Neuronal stem cell (in vitro differentiated cells): ENCODE measurements around the gene CARMIL1.

Source experiments
- DNase-seq: peaks from one replicate; pipeline ENCODE4 v3.0.0-alpha.2; 2013; ENCODE audit warnings: low spot score
- H2AFZ ChIP-seq: one replicate; pipeline ENCODE4 v1.6.1; 2013; ENCODE audit warnings: mild to moderate bottlenecking, low read length, inconsistent platforms
- H2AK5ac ChIP-seq: 2 replicates; pipeline ENCODE4 v1.6.1; 2013; ENCODE audit warnings: low read depth, mild to moderate bottlenecking, inconsistent platforms, low read length, moderate library complexity, mixed read lengths
- H2BK120ac ChIP-seq: 2 replicates; pipeline ENCODE4 v1.6.1; 2013; ENCODE audit warnings: low read depth, mild to moderate bottlenecking, inconsistent platforms, low read length, moderate library complexity, mixed read lengths
- H2BK12ac ChIP-seq: one replicate; pipeline ENCODE4 v1.6.1; 2013; ENCODE audit warnings: low read length, inconsistent platforms
- H2BK15ac ChIP-seq: 2 replicates; pipeline ENCODE4 v1.6.1; 2013; ENCODE audit warnings: mild to moderate bottlenecking, low read length, inconsistent platforms, mixed read lengths
- H2BK5ac ChIP-seq: one replicate; pipeline ENCODE4 v1.6.1; 2013; ENCODE audit warnings: inconsistent platforms, mild to moderate bottlenecking, low read length, moderate library complexity
- H3K14ac ChIP-seq: one replicate; pipeline ENCODE4 v1.6.1; 2013; ENCODE audit warnings: low read length, inconsistent platforms
- H3K18ac ChIP-seq: 2 replicates; pipeline ENCODE4 v1.6.1; 2013; ENCODE audit warnings: low read length, inconsistent platforms
- H3K23ac ChIP-seq: 2 replicates; pipeline ENCODE4 v1.6.1; 2013; ENCODE audit warnings: low read depth, mild to moderate bottlenecking, mixed read lengths, low read length, inconsistent platforms; ENCODE audit not compliant: poor library complexity
- H3K27ac ChIP-seq: replicated peaks from 3 replicates; pipeline ENCODE4 v1.5.1; 2013; ENCODE audit warnings: low read length, inconsistent platforms
- H3K27me3 ChIP-seq, 3 experiments: 2 replicates each; pipeline ENCODE4 v1.6.1; 2013; ENCODE audit warnings: low read length in 3 of 3, mild to moderate bottlenecking in 2 of 3, inconsistent platforms in 1 of 3, low read depth in 1 of 3, mixed read lengths in 1 of 3, moderate library complexity in 1 of 3; ENCODE audit not compliant: control insufficient read depth in 3 of 3, insufficient read depth in 3 of 3
- H3K36me3 ChIP-seq, 2 donors: replicated peaks in 1 of 2; 2 replicates each; pipeline ENCODE4 v1.6.1; 2013; ENCODE audit warnings: low read length in 2 of 2; ENCODE audit not compliant: control insufficient read depth in 2 of 2, insufficient read depth in 2 of 2
- H3K4ac ChIP-seq: 2 replicates; pipeline ENCODE4 v1.6.1; 2013; ENCODE audit warnings: inconsistent platforms, mild to moderate bottlenecking, low read length, moderate library complexity
- H3K4me1 ChIP-seq, 2 donors: 1 replicate in 1 of 2; 2 replicates in 1 of 2; pipeline ENCODE4 v1.6.1; 2013; ENCODE audit warnings: low read length in 2 of 2, low read depth in 1 of 2; ENCODE audit not compliant: control insufficient read depth in 2 of 2, insufficient read depth in 1 of 2
- H3K4me2 ChIP-seq: one replicate; pipeline ENCODE4 v1.6.1; 2013; ENCODE audit warnings: mild to moderate bottlenecking, low read length, inconsistent platforms; ENCODE audit not compliant: insufficient read depth, poor library complexity, severe bottlenecking
- H3K4me3 ChIP-seq, 2 donors: 2 replicates each; pipeline ENCODE4 v1.5.1; 2013; ENCODE audit warnings: low read length in 2 of 2, mild to moderate bottlenecking in 2 of 2, inconsistent platforms in 1 of 2, moderate library complexity in 1 of 2
- H3K79me1 ChIP-seq: one replicate; pipeline ENCODE4 v1.6.1; 2013; ENCODE audit warnings: low read depth, mild to moderate bottlenecking, inconsistent platforms, low read length, moderate library complexity
- H3K9ac ChIP-seq: one replicate; pipeline ENCODE4 v1.6.1; 2013; ENCODE audit warnings: mild to moderate bottlenecking, low read depth, low read length, inconsistent platforms; ENCODE audit not compliant: poor library complexity
- H3K9me3 ChIP-seq, 2 donors: replicated peaks in 1 of 2; 2 replicates each; pipeline versions ENCODE3 to v1.6.1; 2013; ENCODE audit warnings: low read length in 2 of 2, mild to moderate bottlenecking in 2 of 2, inconsistent platforms in 1 of 2, low read depth in 1 of 2, mixed read lengths in 1 of 2, moderate library complexity in 1 of 2; ENCODE audit not compliant: control insufficient read depth in 2 of 2, insufficient read depth in 1 of 2
- H4K8ac ChIP-seq: one replicate; pipeline ENCODE4 v1.6.1; 2013; ENCODE audit warnings: low read depth, mild to moderate bottlenecking, inconsistent platforms, low read length, moderate library complexity
- H4K91ac ChIP-seq: one replicate; pipeline ENCODE4 v1.6.1; 2013; ENCODE audit warnings: low read length, low read depth, mild to moderate bottlenecking, inconsistent platforms; ENCODE audit not compliant: poor library complexity
- WGBS, 2 donors: extraction: QIAGEN DNeasy Blood & Tissue Kit; methylation state at CpG; one replicate each; pipeline ENCODE4 v1.1.7; 2013; ENCODE audit warnings: missing lambda C conversion rate in 2 of 2, mixed read lengths in 1 of 2; ENCODE audit not compliant: insufficient read length in 2 of 2, insufficient replicate concordance in 1 of 2; ENCODE audit errors: extremely low coverage in 2 of 2; 5-methylcytosine and 5-hydroxymethylcytosine counted together

Gene CARMIL1

DNA sequence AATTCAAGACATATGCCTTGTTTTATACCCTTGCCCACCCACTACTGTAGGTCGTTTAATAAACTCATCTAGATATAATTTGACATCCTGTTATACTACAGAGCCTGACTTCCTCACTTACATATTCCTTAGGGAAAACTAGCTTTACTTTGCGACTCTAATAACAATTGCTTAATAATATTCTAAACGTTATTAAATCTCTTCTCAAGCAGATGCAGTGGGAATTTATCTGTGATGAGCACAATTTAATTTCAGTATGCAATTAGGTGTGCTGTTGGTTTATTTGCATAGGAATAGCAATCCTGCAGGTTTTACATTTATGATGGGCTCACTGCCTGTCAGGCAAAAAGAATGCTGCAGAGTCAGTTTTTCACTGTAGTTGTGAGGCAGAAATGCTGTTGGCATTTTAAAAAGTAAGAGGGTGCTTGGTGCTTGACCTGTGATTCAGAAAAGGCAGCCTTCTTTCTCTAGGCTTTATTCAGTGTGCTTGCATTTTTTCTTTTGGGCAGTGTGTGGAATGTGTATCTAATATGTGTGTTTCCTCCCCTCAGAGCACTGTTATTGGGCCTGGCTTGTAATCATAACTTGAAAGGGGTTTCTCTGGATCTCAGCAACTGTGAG, 220.6 kb downstream of the CARMIL1 start:
- no peak overlapping the region for H2BK12ac ChIP-seq
- H3K4me3 ChIP-seq: no peak overlapping the region
- no peak overlapping the region for H3K4ac ChIP-seq
- H2BK15ac ChIP-seq: no peak overlapping the region
- no peak overlapping the region for H3K23ac ChIP-seq
- peaks cover 3 to 22% of the 10 kb centered on the region in 2 donors for H3K4me1 ChIP-seq
- no CpG with 5 or more reads among the region's 3 CpGs for WGBS, 2 donors
- H3K27me3 ChIP-seq: no peaks in the 10 kb centered on the region
- no peak for DNase-seq
- no peak overlapping the region for H3K18ac ChIP-seq
- no peak overlapping the region for H3K27ac ChIP-seq
- H3K9me3 ChIP-seq: no peaks in the 10 kb centered on the region
- no peak overlapping the region for H3K4me2 ChIP-seq
- no peaks in the 10 kb centered on the region for H3K79me1 ChIP-seq
- H4K8ac ChIP-seq: no peak overlapping the region
- H2BK120ac ChIP-seq: no peak overlapping the region
- no peak overlapping the region for H3K14ac ChIP-seq
- H3K36me3 ChIP-seq: no peaks in the 10 kb centered on the region
- H3K9ac ChIP-seq: no peak overlapping the region
- H2AK5ac ChIP-seq: no peak overlapping the region
- no peak overlapping the region for H2BK5ac ChIP-seq
- peak overlapping the region; percentile 15 for H2AFZ ChIP-seq
- H4K91ac ChIP-seq: no peak overlapping the region

GRCh38 chr6:25503686-25504085, 224.5 kb downstream of the CARMIL1 start:
- Histone ChIP-seq H2AFZ (no peak overlapping the region), H3K23ac (no peak overlapping the region), H3K4me2 (no peak overlapping the region), H3K4ac (no peak overlapping the region), H3K14ac (no peak overlapping the region), H3K18ac (no peak overlapping the region), H3K27me3 (no peaks in the 10 kb centered on the region), H2BK15ac (no peak overlapping the region), H2AK5ac (no peak overlapping the region), H3K36me3 (no peaks in the 10 kb centered on the region), H3K9me3 (no peaks in the 10 kb centered on the region), H4K8ac (no peak overlapping the region), H3K9ac (no peak overlapping the region), H3K27ac (no peak overlapping the region), H3K79me1 (no peaks in the 10 kb centered on the region), H4K91ac (no peak overlapping the region), H2BK12ac (no peak overlapping the region), H3K4me3 (no peak overlapping the region), H2BK120ac (no peak overlapping the region), H3K4me1 (peaks cover 2 to 15% of the 10 kb centered on the region in 2 donors), H2BK5ac (no peak overlapping the region)
- DNase-seq: no peak
- WGBS, 2 donors: no CpG with 5 or more reads among the region's 6 CpGs

GRCh38 chr6:25504661-25505060, 225.5 kb downstream of the CARMIL1 start:
- Histone ChIP-seq H2BK120ac (no peak overlapping the region), H2BK12ac (no peak overlapping the region), H3K36me3 (no peaks in the 10 kb centered on the region), H3K79me1 (no peaks in the 10 kb centered on the region), H2AFZ (no peak overlapping the region), H3K4me2 (no peak overlapping the region), H3K4me3 (no peak overlapping the region), H3K18ac (no peak overlapping the region), H3K23ac (no peak overlapping the region), H2AK5ac (no peak overlapping the region), H3K9me3 (no peaks in the 10 kb centered on the region), H2BK15ac (no peak overlapping the region), H4K8ac (no peak overlapping the region), H3K27me3 (no peaks in the 10 kb centered on the region), H3K4ac (no peak overlapping the region), H3K4me1 (peaks cover 2 to 8% of the 10 kb centered on the region in 2 donors), H3K9ac (no peak overlapping the region), H2BK5ac (no peak overlapping the region), H3K14ac (no peak overlapping the region), H4K91ac (no peak overlapping the region), H3K27ac (no peak overlapping the region)
- peak; percentile 18 for DNase-seq
- WGBS, 2 donors: no CpG with 5 or more reads among the region's 4 CpGs

DNA sequence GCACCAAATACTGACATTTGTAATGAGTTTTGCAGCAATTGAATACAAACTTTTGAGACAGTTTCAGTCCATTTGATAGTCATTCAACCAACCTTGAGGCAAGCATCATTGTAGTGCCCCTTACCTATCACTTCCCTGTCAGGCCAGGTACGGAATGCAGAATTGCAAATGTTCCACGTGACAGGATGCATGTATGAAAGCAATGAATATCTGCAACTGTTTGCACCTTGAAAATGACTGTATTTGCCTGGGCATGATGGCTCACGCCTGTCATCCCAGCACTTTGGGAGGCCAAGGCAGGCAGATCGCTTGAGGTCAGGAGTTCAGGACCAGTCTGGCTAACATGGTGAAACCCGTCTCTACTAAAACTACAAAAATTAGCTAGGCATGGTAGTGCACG, 226.8 kb downstream of the CARMIL1 start:
- no peaks in the 10 kb centered on the region for H3K9me3 ChIP-seq
- H3K23ac ChIP-seq: no peak overlapping the region
- no peak overlapping the region for H3K18ac ChIP-seq
- H3K4ac ChIP-seq: no peak overlapping the region
- no CpG with 5 or more reads among the region's 6 CpGs for WGBS, 2 donors
- peaks cover 0 to 1% of the 10 kb centered on the region in 2 donors for H3K4me1 ChIP-seq
- no peak overlapping the region for H2BK15ac ChIP-seq
- H2BK120ac ChIP-seq: no peak overlapping the region
- H3K4me3 ChIP-seq: no peak overlapping the region
- DNase-seq: no peak
- no peak overlapping the region for H3K9ac ChIP-seq
- no peak overlapping the region for H3K14ac ChIP-seq
- no peak overlapping the region for H3K4me2 ChIP-seq
- H4K8ac ChIP-seq: no peak overlapping the region
- H2BK12ac ChIP-seq: no peak overlapping the region
- H3K27ac ChIP-seq: no peak overlapping the region
- no peaks in the 10 kb centered on the region for H3K36me3 ChIP-seq
- no peaks in the 10 kb centered on the region for H3K79me1 ChIP-seq
- H2AK5ac ChIP-seq: no peak overlapping the region
- H2BK5ac ChIP-seq: no peak overlapping the region
- H2AFZ ChIP-seq: no peak overlapping the region
- H4K91ac ChIP-seq: no peak overlapping the region
- no peaks in the 10 kb centered on the region for H3K27me3 ChIP-seq
